GM12878 (cell line): ENCODE data around the gene WDR64. TPM values are rescaled to one million over a fixed set of nuclear protein-coding genes. Genes with fewer than 3 reads are reported as not detected.

Experiments used
- ATAC-seq: fragments of 200-7000 bp; cut with Tn5 transposase; 3 replicates; pipeline ENCODE4 v1.9.1; 2020; ENCODE audit warnings: mild to moderate bottlenecking, moderate library complexity
- BruUV-seq: library from RNA; stranded (reverse); fragments of 400-500 nt; replicated peaks from 2 replicates; lab custom pipeline; 2021; lab: Mats Ljungman, UMichigan
- CTCF ChIA-PET: fragments of 300-600 bp; sonication (Branson Sonifier 250); formaldehyde crosslinking; extraction: SDS; loops from one replicate; lab custom pipeline; 2021; ENCODE audit warnings: inconsistent platforms; lab: Yijun Ruan, JAX
- POLR2A ChIA-PET: fragments of 350-600 bp; formaldehyde crosslinking; extraction: SDS; loops from one replicate; lab custom pipeline; 2021; ENCODE audit warnings: inconsistent platforms; lab: Charles Lee
- RAD21 ChIA-PET: fragments of 300-600 bp; sonication (Branson Sonifier 250); formaldehyde crosslinking; loops from one replicate; lab custom pipeline; 2023; ENCODE audit warnings: antibody characterized with exemption; ENCODE audit not compliant: unreplicated experiment; lab: Charles Lee
- SMC1A ChIA-PET: fragments of 300-600 bp; sonication (Branson Sonifier 250); formaldehyde crosslinking; loops from one replicate; lab custom pipeline; 2023; ENCODE audit not compliant: unreplicated experiment, uncharacterized antibody; lab: Charles Lee
- DNase-seq: peaks from one replicate; pipeline ENCODE4 v3.0.0-alpha.2; 2011; ENCODE audit warnings: low read depth, low spot score
- FAIRE-seq: peaks from 3 replicates; lab custom pipeline; 2011; peaks lifted over from hg19 to GRCh38; lab: Jason Lieb, UNC
- H2AFZ ChIP-seq: 2 replicates; pipeline ENCODE4 v1.6.0; 2011; ENCODE audit warnings: low read depth, low read length, control low read depth; ENCODE audit not compliant: control insufficient read depth
- H3K27ac ChIP-seq: 2 replicates; pipeline ENCODE4 v1.5.1; 2011; ENCODE audit warnings: control low read depth; ENCODE audit not compliant: control insufficient read depth, insufficient read depth
- H3K27me3 ChIP-seq, 2 experiments: replicated peaks in 1 of 2; 2 replicates each; pipeline versions ENCODE4 v1.6.0 to v1.6.1; 2011; ENCODE audit warnings: low read length in 1 of 2; ENCODE audit not compliant: control insufficient read depth in 2 of 2, insufficient read depth in 2 of 2
- H3K36me3 ChIP-seq, 2 experiments: 2 replicates each; pipeline ENCODE4 v1.5.1; 2011; ENCODE audit warnings: low read length in 1 of 2; ENCODE audit not compliant: control insufficient read depth in 2 of 2, insufficient read depth in 2 of 2
- H3K4me1 ChIP-seq: 2 replicates; pipeline ENCODE4 v1.6.1; 2011; ENCODE audit warnings: mild to moderate bottlenecking, low read length, moderate library complexity, mixed read lengths; ENCODE audit not compliant: control insufficient read depth, insufficient read depth
- H3K4me2 ChIP-seq: 2 replicates; pipeline ENCODE4 v1.6.0; 2011; ENCODE audit warnings: control low read depth; ENCODE audit not compliant: control insufficient read depth, insufficient read depth
- H3K4me3 ChIP-seq: fragments of 200-600 bp; sonication (generic); 2 replicates; pipeline ENCODE4 v1.5.1; 2016
- H3K79me2 ChIP-seq: 2 replicates; pipeline ENCODE4 v1.6.0; 2011; ENCODE audit warnings: low read length; ENCODE audit not compliant: control insufficient read depth, insufficient read depth
- H3K9ac ChIP-seq: 2 replicates; pipeline ENCODE4 v1.8.0; 2011; ENCODE audit warnings: low read length, control low read depth, mixed read lengths; ENCODE audit not compliant: control insufficient read depth, insufficient read depth
- H3K9me3 ChIP-seq: replicated peaks from 3 replicates; pipeline ENCODE4 v1.5.1; 2011; ENCODE audit warnings: mild to moderate bottlenecking, low read length; ENCODE audit not compliant: control insufficient read depth, insufficient read depth
- H4K20me1 ChIP-seq: 2 replicates; pipeline ENCODE4 v1.6.0; 2011; ENCODE audit not compliant: control insufficient read depth, insufficient read depth
- CHD2 ChIP-seq: IDR thresholded peaks from 2 replicates; pipeline ENCODE4 v1.6.1; 2011; ENCODE audit warnings: low read depth, low read length, improper control_type of control experiment, borderline replicate concordance
- CREM ChIP-seq: IDR thresholded peaks from 2 replicates; pipeline ENCODE4 v1.6.1; 2014; ENCODE audit warnings: antibody characterized with exemption, low read depth
- KAT2A ChIP-seq: conservative IDR thresholded peaks from 2 replicates; pipeline ENCODE4 v1.6.1; 2011; ENCODE audit warnings: low read depth, low read length; ENCODE audit not compliant: control insufficient read depth
- MTA2 ChIP-seq: fragments of 450-650 bp; IDR thresholded peaks from 2 replicates; pipeline ENCODE4 v1.6.1; 2016; ENCODE audit warnings: low read depth, mild to moderate bottlenecking, moderate library complexity
- RELA ChIP-seq: fragments of 450-650 bp; IDR thresholded peaks from 2 replicates; pipeline ENCODE4 v1.8.0; 2014; ENCODE audit warnings: borderline replicate concordance; ENCODE audit not compliant: partially characterized antibody
- SMARCA5 ChIP-seq: fragments of 450-650 bp; IDR thresholded peaks from 2 replicates; pipeline ENCODE4 v1.6.1; 2017; ENCODE audit warnings: mild to moderate bottlenecking
- ZNF207 ChIP-seq: fragments of 450-650 bp; IDR thresholded peaks from 2 replicates; pipeline ENCODE4 v1.6.1; 2014; ENCODE audit warnings: antibody characterized with exemption, mild to moderate bottlenecking, borderline replicate concordance
- WGBS: methylation state at CpG from one replicate; pipeline ENCODE4 v1.1.6; 2016; ENCODE audit warnings: low lambda C conversion rate; ENCODE audit not compliant: insufficient replicate concordance, insufficient coverage; ENCODE audit errors: missing lambda C conversion rate; 5-methylcytosine and 5-hydroxymethylcytosine counted together
- in situ Hi-C: fragments of 300-500 bp; cut with MboI; formaldehyde crosslinking; loops from 9 replicates; pipeline ENCODE4 v1.14.3; 2018; ENCODE audit warnings: mixed read lengths
- intact Hi-C: fragments of 100-400 bp; cut with micrococcal nuclease; formaldehyde crosslinking; loops from one replicate; pipeline ENCODE4 v1.14.2; 2022; ENCODE audit not compliant: unreplicated experiment
- polyA plus RNA-seq, 11 experiments: library from polyadenylated mRNA; depleted of rRNA in 4 of 11; unstranded in 6 of 11; stranded (reverse) in 5 of 11; fragments of >200 nt; fragmentation: Nextera tagmentation in 4 of 11; fragmentation: Illumina TruSeq in 1 of 11; extraction: Ambion mirVana in 4 of 11; extraction: Trizol in 1 of 11; gene quantifications; 1 replicate in 1 of 11; 2 replicates in 10 of 11; pipeline versions ENCODE4 v1.2.1 to v1.2.3, GENCODE V29; 2011 to 2016; ENCODE audit warnings: inconsistent platforms in 2 of 11, missing spikeins in 2 of 11, low read depth in 1 of 11
- total RNA-seq, 4 experiments: library from RNA; depleted of rRNA in 3 of 4; stranded (reverse); fragments of >200 nt in 3 of 4; fragmentation: Illumina TruSeq in 1 of 4; extraction: Trizol in 1 of 4; gene quantifications; 2 replicates each; pipeline versions ENCODE4 v1.2.1 to v1.2.3, GENCODE V29; 2013 to 2021
- TF ChIP-seq, protein P1 (sequence below): fragments of 450-650 bp; IDR thresholded peaks from 2 replicates; pipeline ENCODE4 v1.6.1; 2017; ENCODE audit warnings: mild to moderate bottlenecking, low read depth, inconsistent platforms; ENCODE audit not compliant: poor library complexity, severe bottlenecking
- TF ChIP-seq, protein P2 (sequence below): IDR thresholded peaks from 2 replicates; pipeline ENCODE4 v1.6.1; 2011; ENCODE audit warnings: mild to moderate bottlenecking, low read depth, low read length, moderate library complexity; ENCODE audit not compliant: insufficient replicate concordance
- TF ChIP-seq, protein P3 (sequence below): fragments of 450-650 bp; formaldehyde crosslinking; IDR thresholded peaks from 2 replicates; pipeline ENCODE4 v1.4.0; 2020; ENCODE audit warnings: mild to moderate bottlenecking, moderate library complexity
- TF ChIP-seq, protein P4 (sequence below): fragments of 150-350 bp; IDR thresholded peaks from 2 replicates; pipeline ENCODE4 v1.6.1; 2016; ENCODE audit warnings: low read depth, low read length

WDR64 gene
- total and polyA plus RNA-seq, 10 of the 15 experiments (the other 5 are each of a cell fraction or from before 2014, with no cell fraction given) = 0.01 TPM; not detected in 9

DNA sequence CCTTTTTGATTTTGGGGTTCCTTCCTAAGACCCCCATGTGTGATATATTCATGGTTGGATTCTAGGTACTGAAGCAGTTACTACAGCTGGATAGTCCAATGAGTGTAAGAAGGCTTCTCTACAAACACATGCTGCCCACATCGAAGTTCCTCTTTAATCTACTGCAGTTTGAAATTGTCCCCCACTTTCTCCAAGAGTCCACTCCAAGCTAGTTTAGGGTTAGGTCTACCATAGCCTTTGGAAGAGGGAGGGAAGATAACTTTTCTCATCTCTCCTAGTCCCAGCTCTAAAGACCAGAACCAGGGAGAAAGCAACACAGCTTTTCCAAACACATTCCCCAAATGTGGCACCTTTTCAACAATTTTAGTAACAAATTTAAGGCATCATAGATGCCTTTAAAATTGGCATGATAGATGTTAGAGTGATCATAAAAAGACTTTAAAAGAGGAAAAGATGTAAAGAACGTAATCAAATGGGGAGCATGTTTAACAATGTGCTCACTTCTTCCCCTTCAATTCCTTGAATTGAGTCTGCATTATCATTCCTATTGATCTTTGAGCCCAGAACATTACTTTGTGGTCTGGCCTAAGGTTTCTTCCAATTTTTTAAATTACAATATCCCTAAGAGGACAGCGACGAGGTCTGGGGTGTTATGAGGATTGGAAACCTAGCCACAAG lies 194.9 kb downstream of the WDR64 start:
- RAD21 ChIA-PET = interaction anchor here (0.7 to 1.2 kb wide), 2 partner anchors 227 to 236 kb away, joined by 3 read pairs; no protein-coding TSS in a partner anchor
- Histone ChIP-seq H3K4me1 (no peaks in the 10 kb centered on the region; the same call in 1 of the 2 replicates), H3K9me3 (no peaks in the 10 kb centered on the region), H3K4me3 (peak overlapping the region; percentile 89), H2AFZ (peak overlapping the region; percentile 90), H3K79me2 (peaks cover 17% of the 10 kb centered on the region), H3K4me2 (peak overlapping the region; percentile 93), H3K36me3 (no peaks in the 10 kb centered on the region), H3K27ac (peak overlapping the region; percentile 92), H3K27me3 (no peaks in the 10 kb centered on the region), H3K9ac (peak overlapping the region; percentile 90), H4K20me1 (no peaks in the 10 kb centered on the region)
- WGBS = 94% methylated on average over 4 of the region's 4 CpGs
- in situ Hi-C loops = loop anchor here (5.0 kb wide), 1 partner anchor 315 kb away; the partner anchor contains the start of gene KMO
- DNase-seq (no peak), FAIRE-seq (no peak), ATAC-seq (no peak)
- CTCF ChIA-PET = interaction anchor here (0.6 to 1.5 kb wide), 12 partner anchors 8 to 236 kb away, joined by 3 to 7 read pairs (median 3); partner anchors contain the start of gene MAP1LC3C
- SMC1A ChIA-PET = interaction anchor here (0.6 to 1.4 kb wide), 5 partner anchors 8 to 236 kb away, joined by 3 to 7 read pairs (median 4); no protein-coding TSS in a partner anchor
- BruUV-seq = no TSS peak
- intact Hi-C loops = loop anchor here (5.0 kb wide), 3 partner anchors 150 to 315 kb away; partner anchors contain the start of genes KMO and MAP1LC3C
- POLR2A ChIA-PET = interaction anchor here (1.5 kb wide), 1 partner anchor 9 kb away, joined by 4 read pairs; no protein-coding TSS in a partner anchor
- TF ChIP-seq SMARCA5 (no peak), MTA2 (no peak), ZNF207 (no peak), CREM (no peak), CHD2 (no peak), RELA (no peak), KAT2A (no peak)
- TF ChIP-seq, protein P1, sequence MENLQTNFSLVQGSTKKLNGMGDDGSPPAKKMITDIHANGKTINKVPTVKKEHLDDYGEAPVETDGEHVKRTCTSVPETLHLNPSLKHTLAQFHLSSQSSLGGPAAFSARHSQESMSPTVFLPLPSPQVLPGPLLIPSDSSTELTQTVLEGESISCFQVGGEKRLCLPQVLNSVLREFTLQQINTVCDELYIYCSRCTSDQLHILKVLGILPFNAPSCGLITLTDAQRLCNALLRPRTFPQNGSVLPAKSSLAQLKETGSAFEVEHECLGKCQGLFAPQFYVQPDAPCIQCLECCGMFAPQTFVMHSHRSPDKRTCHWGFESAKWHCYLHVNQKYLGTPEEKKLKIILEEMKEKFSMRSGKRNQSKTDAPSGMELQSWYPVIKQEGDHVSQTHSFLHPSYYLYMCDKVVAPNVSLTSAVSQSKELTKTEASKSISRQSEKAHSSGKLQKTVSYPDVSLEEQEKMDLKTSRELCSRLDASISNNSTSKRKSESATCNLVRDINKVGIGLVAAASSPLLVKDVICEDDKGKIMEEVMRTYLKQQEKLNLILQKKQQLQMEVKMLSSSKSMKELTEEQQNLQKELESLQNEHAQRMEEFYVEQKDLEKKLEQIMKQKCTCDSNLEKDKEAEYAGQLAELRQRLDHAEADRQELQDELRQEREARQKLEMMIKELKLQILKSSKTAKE = no peak
- TF ChIP-seq, protein P2, sequence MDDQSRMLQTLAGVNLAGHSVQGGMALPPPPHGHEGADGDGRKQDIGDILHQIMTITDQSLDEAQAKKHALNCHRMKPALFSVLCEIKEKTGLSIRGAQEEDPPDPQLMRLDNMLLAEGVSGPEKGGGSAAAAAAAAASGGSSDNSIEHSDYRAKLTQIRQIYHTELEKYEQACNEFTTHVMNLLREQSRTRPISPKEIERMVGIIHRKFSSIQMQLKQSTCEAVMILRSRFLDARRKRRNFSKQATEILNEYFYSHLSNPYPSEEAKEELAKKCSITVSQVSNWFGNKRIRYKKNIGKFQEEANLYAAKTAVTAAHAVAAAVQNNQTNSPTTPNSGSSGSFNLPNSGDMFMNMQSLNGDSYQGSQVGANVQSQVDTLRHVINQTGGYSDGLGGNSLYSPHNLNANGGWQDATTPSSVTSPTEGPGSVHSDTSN = no peak
- TF ChIP-seq, protein P3, sequence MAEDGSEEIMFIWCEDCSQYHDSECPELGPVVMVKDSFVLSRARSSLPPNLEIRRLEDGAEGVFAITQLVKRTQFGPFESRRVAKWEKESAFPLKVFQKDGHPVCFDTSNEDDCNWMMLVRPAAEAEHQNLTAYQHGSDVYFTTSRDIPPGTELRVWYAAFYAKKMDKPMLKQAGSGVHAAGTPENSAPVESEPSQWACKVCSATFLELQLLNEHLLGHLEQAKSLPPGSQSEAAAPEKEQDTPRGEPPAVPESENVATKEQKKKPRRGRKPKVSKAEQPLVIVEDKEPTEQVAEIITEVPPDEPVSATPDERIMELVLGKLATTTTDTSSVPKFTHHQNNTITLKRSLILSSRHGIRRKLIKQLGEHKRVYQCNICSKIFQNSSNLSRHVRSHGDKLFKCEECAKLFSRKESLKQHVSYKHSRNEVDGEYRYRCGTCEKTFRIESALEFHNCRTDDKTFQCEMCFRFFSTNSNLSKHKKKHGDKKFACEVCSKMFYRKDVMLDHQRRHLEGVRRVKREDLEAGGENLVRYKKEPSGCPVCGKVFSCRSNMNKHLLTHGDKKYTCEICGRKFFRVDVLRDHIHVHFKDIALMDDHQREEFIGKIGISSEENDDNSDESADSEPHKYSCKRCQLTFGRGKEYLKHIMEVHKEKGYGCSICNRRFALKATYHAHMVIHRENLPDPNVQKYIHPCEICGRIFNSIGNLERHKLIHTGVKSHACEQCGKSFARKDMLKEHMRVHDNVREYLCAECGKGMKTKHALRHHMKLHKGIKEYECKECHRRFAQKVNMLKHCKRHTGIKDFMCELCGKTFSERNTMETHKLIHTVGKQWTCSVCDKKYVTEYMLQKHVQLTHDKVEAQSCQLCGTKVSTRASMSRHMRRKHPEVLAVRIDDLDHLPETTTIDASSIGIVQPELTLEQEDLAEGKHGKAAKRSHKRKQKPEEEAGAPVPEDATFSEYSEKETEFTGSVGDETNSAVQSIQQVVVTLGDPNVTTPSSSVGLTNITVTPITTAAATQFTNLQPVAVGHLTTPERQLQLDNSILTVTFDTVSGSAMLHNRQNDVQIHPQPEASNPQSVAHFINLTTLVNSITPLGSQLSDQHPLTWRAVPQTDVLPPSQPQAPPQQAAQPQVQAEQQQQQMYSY (CRISPR knock-in tag) = no peak
- TF ChIP-seq, protein P4, sequence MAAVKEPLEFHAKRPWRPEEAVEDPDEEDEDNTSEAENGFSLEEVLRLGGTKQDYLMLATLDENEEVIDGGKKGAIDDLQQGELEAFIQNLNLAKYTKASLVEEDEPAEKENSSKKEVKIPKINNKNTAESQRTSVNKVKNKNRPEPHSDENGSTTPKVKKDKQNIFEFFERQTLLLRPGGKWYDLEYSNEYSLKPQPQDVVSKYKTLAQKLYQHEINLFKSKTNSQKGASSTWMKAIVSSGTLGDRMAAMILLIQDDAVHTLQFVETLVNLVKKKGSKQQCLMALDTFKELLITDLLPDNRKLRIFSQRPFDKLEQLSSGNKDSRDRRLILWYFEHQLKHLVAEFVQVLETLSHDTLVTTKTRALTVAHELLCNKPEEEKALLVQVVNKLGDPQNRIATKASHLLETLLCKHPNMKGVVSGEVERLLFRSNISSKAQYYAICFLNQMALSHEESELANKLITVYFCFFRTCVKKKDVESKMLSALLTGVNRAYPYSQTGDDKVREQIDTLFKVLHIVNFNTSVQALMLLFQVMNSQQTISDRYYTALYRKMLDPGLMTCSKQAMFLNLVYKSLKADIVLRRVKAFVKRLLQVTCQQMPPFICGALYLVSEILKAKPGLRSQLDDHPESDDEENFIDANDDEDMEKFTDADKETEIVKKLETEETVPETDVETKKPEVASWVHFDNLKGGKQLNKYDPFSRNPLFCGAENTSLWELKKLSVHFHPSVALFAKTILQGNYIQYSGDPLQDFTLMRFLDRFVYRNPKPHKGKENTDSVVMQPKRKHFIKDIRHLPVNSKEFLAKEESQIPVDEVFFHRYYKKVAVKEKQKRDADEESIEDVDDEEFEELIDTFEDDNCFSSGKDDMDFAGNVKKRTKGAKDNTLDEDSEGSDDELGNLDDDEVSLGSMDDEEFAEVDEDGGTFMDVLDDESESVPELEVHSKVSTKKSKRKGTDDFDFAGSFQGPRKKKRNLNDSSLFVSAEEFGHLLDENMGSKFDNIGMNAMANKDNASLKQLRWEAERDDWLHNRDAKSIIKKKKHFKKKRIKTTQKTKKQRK = no peak
